ENCODE measurements around the gene PARD3B.

- TF ChIP-seq RFX5 (IDR thresholded peaks at IDR 0.05; ENCODE audit: low read depth, low read length) = no peak
- no peak for TF ChIP-seq CTCF (conservative IDR thresholded peaks at IDR 0.05; ENCODE audit: low read depth, low read length)
- no peak for TF ChIP-seq MAFK (IDR thresholded peaks at IDR 0.05; ENCODE audit: low read depth, low read length)
- no peak for TF ChIP-seq POLR2A (IDR thresholded peaks at IDR 0.05; ENCODE audit: low read depth, low read length)
- no peak for TF ChIP-seq BHLHE40 (IDR thresholded peaks at IDR 0.05; ENCODE audit: low read depth, low read length)
- no peak for TF ChIP-seq RAD21 (IDR thresholded peaks at IDR 0.05; ENCODE audit: low read length)
- no peak for TF ChIP-seq ELK1 (IDR thresholded peaks at IDR 0.05; ENCODE audit: borderline replicate concordance, low read depth, low read length)
- TF ChIP-seq FOS (IDR thresholded peaks at IDR 0.05; ENCODE audit: low read depth, low read length) = no peak
These were observed 355.2 kb downstream of the PARD3B start for GRCh38 chr2:204900487-204900886.
